ENCODE results near the gene IGF2BP2.
"Not testable (repeated sequence)": the region's sequence is repeated elsewhere in the genome, so short reads cannot be mapped to it uniquely, and the experiment has no call there.

IGF2BP2 gene

DNA sequence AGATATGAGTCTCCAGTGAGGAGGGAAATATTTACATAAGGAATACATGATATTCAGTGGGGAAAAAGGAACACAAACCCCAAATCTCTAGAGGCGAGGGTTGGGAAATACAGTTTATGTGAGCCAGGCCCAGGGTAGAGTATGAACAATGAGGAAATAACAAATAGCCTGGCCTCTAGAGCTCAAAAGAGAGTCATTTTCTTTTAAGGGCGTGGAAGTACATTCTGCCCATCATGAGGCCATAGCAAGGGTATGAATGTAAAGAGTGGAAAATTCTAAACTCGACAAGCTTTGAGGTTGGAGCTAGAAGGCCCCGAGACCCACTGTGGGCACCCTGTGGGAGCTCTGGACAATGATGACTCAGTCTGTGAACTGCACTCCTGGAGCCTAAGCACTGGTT lies 27.8 kb upstream of the IGF2BP2 start:
- Histone ChIP-seq H3K4me1 (ENCODE audit: control insufficient read depth, insufficient read depth, low read length) (no peaks in the 10 kb centered on the region), H3K4me3 (ENCODE audit: low read length) (no peak overlapping the region), H3K9ac (ENCODE audit: low read length) (no peak overlapping the region), H3K27me3 (ENCODE audit: control insufficient read depth, insufficient read depth, low read length) (no peaks in the 10 kb centered on the region), H3K36me3 (ENCODE audit: control insufficient read depth, insufficient read depth, low read length) (no peaks in the 10 kb centered on the region), H3K27ac (ENCODE audit: low read depth, low read length) (no peak overlapping the region)

DNA sequence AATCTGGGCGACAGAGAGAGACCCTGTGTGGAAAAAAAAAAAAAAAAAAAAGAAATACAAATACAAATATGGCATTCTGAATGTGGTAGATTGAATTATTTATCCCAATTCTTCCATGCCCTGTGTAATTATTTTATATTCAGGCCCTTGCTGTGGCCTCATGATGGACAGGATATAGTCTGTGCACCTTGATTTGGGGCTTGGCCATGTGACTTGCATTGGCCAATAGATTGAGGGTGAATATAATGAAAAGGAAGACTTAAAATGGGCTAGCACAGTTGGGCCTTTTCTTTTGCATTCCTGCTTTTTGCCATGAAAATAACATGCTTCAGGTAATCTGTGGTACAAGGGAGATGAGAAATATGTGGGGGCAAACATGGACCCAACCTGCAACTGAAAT lies 27.1 kb upstream of the IGF2BP2 start:
- Histone ChIP-seq H3K9ac (ENCODE audit: low read length) (no peak overlapping the region), H3K27ac (ENCODE audit: low read depth, low read length) (no peak overlapping the region), H3K4me3 (ENCODE audit: low read length) (no peak overlapping the region), H3K36me3 (ENCODE audit: control insufficient read depth, insufficient read depth, low read length) (no peaks in the 10 kb centered on the region), H3K27me3 (ENCODE audit: control insufficient read depth, insufficient read depth, low read length) (no peaks in the 10 kb centered on the region), H3K4me1 (ENCODE audit: control insufficient read depth, insufficient read depth, low read length) (no peaks in the 10 kb centered on the region)

DNA sequence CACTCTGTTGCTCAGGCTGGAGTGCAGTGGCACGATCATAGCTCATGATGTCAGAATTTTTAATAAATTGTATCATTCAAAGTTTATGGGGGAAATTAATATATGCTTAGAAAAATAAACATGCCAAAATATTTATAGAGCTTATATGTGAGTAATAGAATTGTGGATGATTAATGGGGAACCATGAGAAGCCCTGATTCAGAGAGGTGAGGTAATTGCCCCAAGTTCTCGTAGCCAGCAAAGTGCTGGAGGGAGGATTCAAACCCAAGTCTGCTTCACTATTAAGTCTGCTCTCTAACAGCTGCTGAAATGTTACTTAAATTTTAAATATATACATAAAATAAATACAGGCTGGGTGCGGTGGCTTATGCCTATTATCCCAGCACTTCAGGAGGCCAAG lies 26.2 kb upstream of the IGF2BP2 start:
- Histone ChIP-seq H3K27me3 (ENCODE audit: control insufficient read depth, insufficient read depth, low read length) (no peaks in the 10 kb centered on the region), H3K4me1 (ENCODE audit: control insufficient read depth, insufficient read depth, low read length) (no peaks in the 10 kb centered on the region), H3K36me3 (ENCODE audit: control insufficient read depth, insufficient read depth, low read length) (no peaks in the 10 kb centered on the region), H3K4me3 (ENCODE audit: low read length) (no peak overlapping the region), H3K9ac (ENCODE audit: low read length) (no peak overlapping the region), H3K27ac (ENCODE audit: low read depth, low read length) (no peak overlapping the region)

DNA sequence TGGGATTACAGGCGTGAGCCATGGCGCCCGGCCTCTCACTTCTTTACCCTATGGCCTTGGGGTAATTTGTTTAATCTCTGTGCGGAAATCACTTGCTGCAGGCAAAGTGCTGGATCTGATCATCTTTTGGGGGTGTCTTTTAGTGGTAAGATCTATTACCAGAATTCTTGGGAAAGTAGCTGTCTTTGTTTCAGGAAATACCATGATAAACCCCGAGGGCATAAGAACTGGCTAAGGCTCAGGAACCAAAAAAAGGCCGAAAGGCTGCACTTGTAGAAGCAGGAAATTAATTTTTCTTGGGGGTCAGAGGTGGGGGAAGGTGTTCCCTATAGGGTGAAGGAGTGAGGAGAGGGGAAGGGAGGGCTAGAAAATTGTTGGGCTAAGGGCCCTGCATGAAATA lies 22.7 kb upstream of the IGF2BP2 start:
- Histone ChIP-seq H3K36me3 (ENCODE audit: control insufficient read depth, insufficient read depth, low read length) (no peaks in the 10 kb centered on the region), H3K9ac (ENCODE audit: low read length) (no peak overlapping the region), H3K27me3 (ENCODE audit: control insufficient read depth, insufficient read depth, low read length) (no peaks in the 10 kb centered on the region), H3K4me3 (ENCODE audit: low read length) (no peak overlapping the region), H3K4me1 (ENCODE audit: control insufficient read depth, insufficient read depth, low read length) (no peaks in the 10 kb centered on the region), H3K27ac (ENCODE audit: low read depth, low read length) (no peak overlapping the region)

DNA sequence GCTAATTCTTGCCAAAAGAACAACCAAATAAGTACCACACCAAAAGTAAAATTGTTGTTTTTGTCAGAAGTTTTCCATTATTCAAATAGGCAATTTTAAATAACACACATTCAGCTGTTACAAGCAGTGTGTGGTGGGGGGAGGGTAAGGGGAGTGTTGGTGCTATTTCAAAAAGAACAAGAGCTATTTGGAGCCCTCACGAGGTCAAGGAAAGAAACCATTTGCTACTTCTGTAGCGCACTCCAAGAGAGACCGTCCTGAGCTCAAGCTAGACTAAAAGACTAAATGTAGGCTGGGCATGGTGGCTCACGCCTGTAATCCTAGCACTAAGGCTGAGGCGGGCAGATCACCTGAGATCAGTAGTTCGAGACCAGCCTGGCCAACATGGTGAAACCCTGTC lies 21.2 kb upstream of the IGF2BP2 start:
- Histone ChIP-seq H3K27me3 (ENCODE audit: control insufficient read depth, insufficient read depth, low read length) (no peaks in the 10 kb centered on the region), H3K36me3 (ENCODE audit: control insufficient read depth, insufficient read depth, low read length) (no peaks in the 10 kb centered on the region), H3K4me3 (ENCODE audit: low read length) (no peak overlapping the region)

DNA sequence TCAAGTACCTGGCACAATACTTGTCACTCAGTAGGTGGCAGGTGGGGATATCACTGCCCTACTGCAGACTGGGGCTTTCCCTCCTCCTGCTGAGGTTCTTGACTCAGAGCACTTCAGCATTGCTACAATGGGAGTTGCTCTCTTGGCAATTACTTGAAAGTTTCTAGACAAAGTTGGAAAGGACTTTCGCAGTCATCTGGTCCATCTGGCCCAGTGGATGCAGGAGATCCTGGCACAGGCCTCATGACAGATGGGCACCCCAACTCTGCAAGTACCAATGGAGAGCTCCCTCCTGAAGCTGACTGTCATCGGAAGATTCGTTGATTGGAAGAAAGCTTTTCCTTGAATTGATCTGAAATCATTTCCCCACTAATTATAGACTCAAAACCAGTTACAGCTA lies 19.2 kb upstream of the IGF2BP2 start:
- Histone ChIP-seq H3K36me3 (ENCODE audit: control insufficient read depth, insufficient read depth, low read length) (no peaks in the 10 kb centered on the region), H3K9ac (ENCODE audit: low read length) (no peak overlapping the region), H3K27ac (ENCODE audit: low read depth, low read length) (no peak overlapping the region), H3K4me1 (ENCODE audit: control insufficient read depth, insufficient read depth, low read length) (no peaks in the 10 kb centered on the region), H3K27me3 (ENCODE audit: control insufficient read depth, insufficient read depth, low read length) (no peaks in the 10 kb centered on the region), H3K4me3 (ENCODE audit: low read length) (no peak overlapping the region)

More for the DNA sequence above, 21.2 kb upstream of the IGF2BP2 start:
- Histone ChIP-seq H3K27ac (ENCODE audit: low read depth, low read length) (no peak overlapping the region), H3K4me1 (ENCODE audit: control insufficient read depth, insufficient read depth, low read length) (no peaks in the 10 kb centered on the region), H3K9ac (ENCODE audit: low read length) (no peak overlapping the region)

DNA sequence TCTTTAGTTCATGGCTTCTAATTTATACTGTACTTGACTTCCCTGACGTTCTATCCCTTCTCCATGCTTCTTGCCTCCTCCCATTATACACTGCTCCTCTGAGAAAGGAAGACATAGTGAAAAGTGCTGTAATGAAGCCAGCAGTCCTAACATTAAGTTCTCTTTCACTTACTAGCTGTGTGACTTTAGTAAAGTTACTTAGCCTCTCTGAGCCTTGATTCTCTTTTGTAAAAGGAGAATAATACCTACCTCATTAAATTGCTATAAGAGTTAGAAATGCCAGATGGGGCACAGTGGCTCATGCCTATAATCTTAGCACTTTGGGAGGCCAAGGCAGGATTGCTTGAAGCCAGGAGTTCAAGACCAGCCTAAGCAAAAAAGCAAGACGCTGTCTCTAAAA lies 18.8 kb upstream of the IGF2BP2 start:
- H3K4me3 ChIP-seq (ENCODE audit: low read length): no peak overlapping the region
- H3K9ac ChIP-seq (ENCODE audit: low read length): no peak overlapping the region
- no peaks in the 10 kb centered on the region for H3K4me1 ChIP-seq (ENCODE audit: control insufficient read depth, insufficient read depth, low read length)

DNA sequence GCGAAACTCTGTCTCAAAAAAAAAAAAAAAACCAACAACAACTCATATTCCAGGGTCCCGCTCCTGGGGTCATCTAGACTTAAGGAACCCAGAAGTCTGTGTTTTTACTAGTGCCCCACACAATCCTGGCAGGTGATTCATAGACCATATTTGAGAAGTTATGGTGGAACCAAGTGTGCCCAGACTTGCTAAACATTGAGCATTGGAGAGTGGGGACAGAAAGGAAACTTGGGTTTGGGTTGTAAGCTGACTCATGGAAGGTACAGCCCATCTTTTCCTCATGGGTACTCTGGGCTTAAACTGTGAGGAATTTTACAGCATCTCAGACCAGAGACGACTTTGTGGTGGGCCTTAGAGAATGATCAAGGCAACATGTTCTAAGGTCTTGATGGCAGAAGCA lies 18.3 kb upstream of the IGF2BP2 start:
- H3K4me1 ChIP-seq (ENCODE audit: control insufficient read depth, insufficient read depth, low read length): no peaks in the 10 kb centered on the region
- no peak overlapping the region for H3K27ac ChIP-seq (ENCODE audit: low read depth, low read length)
- no peak overlapping the region for H3K9ac ChIP-seq (ENCODE audit: low read length)

More for the DNA sequence above, 18.8 kb upstream of the IGF2BP2 start:
- Histone ChIP-seq H3K36me3 (ENCODE audit: control insufficient read depth, insufficient read depth, low read length) (no peaks in the 10 kb centered on the region), H3K27me3 (ENCODE audit: control insufficient read depth, insufficient read depth, low read length) (no peaks in the 10 kb centered on the region), H3K27ac (ENCODE audit: low read depth, low read length) (no peak overlapping the region)

DNA sequence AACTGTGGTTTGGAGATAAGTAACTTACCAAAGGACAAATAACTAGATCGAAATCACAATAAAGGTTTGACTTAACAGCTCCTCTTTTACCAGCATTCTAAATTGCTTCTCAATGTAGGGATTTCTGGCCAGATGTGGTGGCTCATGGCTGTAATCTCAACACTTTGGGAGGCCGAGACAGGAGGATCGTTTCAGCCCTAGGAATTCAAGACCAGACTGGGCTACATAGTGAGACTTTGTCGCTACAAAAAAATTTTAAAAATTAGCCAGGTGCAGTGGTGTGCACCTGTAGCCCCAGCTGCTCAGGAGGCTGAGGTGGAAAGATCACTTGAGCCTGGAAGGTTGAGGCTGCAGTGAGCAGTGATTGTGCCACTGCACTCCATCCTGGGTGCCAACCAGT lies 17.4 kb upstream of the IGF2BP2 start:
- Histone ChIP-seq H3K27me3 (ENCODE audit: control insufficient read depth, insufficient read depth, low read length) (no peaks in the 10 kb centered on the region), H3K4me1 (ENCODE audit: control insufficient read depth, insufficient read depth, low read length) (no peaks in the 10 kb centered on the region)

More for the DNA sequence above, 18.3 kb upstream of the IGF2BP2 start:
- H3K36me3 ChIP-seq (ENCODE audit: control insufficient read depth, insufficient read depth, low read length): no peaks in the 10 kb centered on the region
- no peak overlapping the region for H3K4me3 ChIP-seq (ENCODE audit: low read length)
- no peaks in the 10 kb centered on the region for H3K27me3 ChIP-seq (ENCODE audit: control insufficient read depth, insufficient read depth, low read length)

DNA sequence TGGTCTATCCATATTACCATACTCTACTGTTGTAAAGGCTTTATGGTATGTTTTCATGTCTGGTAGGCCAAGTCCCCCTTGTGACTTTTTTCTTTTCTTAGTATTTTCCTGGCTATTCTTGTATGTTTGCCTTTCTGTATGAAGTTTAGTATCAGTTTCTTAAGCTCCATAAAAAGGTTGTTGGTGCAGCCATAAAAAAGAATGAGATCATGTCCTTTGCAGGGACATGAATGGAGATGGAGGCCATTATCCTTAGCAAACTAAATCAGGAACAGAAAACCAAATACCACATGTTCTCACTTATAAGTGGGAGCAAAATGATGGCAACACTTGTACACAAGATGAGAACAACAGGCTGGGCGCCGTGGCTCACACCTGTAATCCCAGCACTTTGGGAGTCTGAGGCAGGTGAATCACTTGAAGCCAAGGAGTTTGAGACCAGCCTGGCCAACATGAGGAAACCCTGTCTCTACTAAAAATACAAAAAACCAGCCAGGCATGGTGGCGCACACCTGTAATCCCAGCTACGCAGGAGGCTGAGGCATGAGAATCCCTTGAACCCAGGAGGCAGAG lies 13.7 kb upstream of the IGF2BP2 start:
- not testable (repeated sequence) for H3K9ac ChIP-seq (ENCODE audit: low read length); H3K27ac ChIP-seq (ENCODE audit: low read depth, low read length); H3K36me3 ChIP-seq (ENCODE audit: control insufficient read depth, insufficient read depth, low read length); H3K4me1 ChIP-seq (ENCODE audit: control insufficient read depth, insufficient read depth, low read length); H3K4me3 ChIP-seq (ENCODE audit: low read length); H3K27me3 ChIP-seq (ENCODE audit: control insufficient read depth, insufficient read depth, low read length)

More for the DNA sequence above, 17.4 kb upstream of the IGF2BP2 start:
- H3K4me3 ChIP-seq (ENCODE audit: low read length): no peak overlapping the region
- H3K27ac ChIP-seq (ENCODE audit: low read depth, low read length): no peak overlapping the region
- no peaks in the 10 kb centered on the region for H3K36me3 ChIP-seq (ENCODE audit: control insufficient read depth, insufficient read depth, low read length)
- H3K9ac ChIP-seq (ENCODE audit: low read length): no peak overlapping the region

DNA sequence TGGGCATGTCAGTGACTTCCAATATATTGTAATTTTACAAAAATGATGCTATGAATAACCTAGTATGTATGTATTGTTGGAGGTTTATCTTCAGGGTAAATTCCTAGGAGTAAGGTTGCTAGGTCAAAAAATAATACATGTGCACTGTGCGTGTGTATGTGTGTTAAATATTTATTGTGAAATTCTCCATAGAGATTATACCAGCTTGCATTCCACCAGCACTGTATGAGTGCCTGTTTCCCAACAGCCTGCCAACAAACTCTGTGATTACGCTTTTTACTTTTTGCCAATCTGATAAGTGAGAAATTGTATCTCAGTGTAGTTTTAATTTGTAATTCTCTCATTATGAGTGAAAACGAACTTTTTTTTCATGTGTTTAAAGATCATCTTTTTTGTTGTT lies 12.6 kb upstream of the IGF2BP2 start:
- Histone ChIP-seq H3K4me1 (ENCODE audit: control insufficient read depth, insufficient read depth, low read length) (no peaks in the 10 kb centered on the region), H3K27me3 (ENCODE audit: control insufficient read depth, insufficient read depth, low read length) (no peaks in the 10 kb centered on the region), H3K9ac (ENCODE audit: low read length) (no peak overlapping the region)

DNA sequence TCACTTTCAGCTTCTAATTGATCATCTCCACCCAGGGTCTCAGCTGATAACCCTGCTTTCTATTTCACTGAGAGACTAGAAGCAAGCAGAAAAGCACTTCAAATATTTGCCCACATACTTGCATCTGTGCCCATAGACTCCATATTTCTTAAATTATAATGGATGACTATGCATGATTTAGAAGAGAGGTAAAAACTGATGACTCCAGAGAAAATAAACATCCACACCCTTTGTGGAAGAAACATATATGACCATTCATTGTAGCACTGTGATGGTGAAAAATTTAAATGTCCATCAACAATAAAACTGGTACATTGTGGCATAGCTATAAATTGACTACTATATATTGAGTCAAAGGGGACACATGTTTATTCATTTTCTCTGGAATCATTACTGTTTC lies 7.1 kb upstream of the IGF2BP2 start:
- Histone ChIP-seq H3K4me1 (ENCODE audit: control insufficient read depth, insufficient read depth, low read length) (no peaks in the 10 kb centered on the region), H3K27me3 (ENCODE audit: control insufficient read depth, insufficient read depth, low read length) (no peaks in the 10 kb centered on the region), H3K27ac (ENCODE audit: low read depth, low read length) (no peak overlapping the region), H3K36me3 (ENCODE audit: control insufficient read depth, insufficient read depth, low read length) (no peaks in the 10 kb centered on the region), H3K9ac (ENCODE audit: low read length) (no peak overlapping the region), H3K4me3 (ENCODE audit: low read length) (no peak overlapping the region)

More for the DNA sequence above, 12.6 kb upstream of the IGF2BP2 start:
- Histone ChIP-seq H3K27ac (ENCODE audit: low read depth, low read length) (no peak overlapping the region), H3K4me3 (ENCODE audit: low read length) (no peak overlapping the region), H3K36me3 (ENCODE audit: control insufficient read depth, insufficient read depth, low read length) (no peaks in the 10 kb centered on the region)

DNA sequence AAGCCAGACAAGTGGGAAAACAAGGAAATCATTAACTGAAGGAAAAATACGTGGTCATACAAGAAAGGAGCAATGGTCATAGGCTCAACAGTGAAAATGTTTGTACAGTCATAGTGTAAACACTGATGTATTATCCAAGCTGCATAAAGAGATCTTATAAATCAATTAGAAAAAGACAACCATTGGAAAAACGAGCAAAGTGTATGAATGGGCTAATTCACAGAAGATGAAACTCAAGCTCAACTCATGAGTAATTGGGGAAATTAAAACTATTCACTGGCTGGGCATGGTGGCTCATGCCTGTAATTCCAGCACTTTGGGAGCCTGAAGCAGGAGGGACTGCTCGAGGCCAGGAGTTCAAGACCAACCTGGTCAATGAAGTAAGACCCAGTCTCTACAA lies 6.4 kb upstream of the IGF2BP2 start:
- no peaks in the 10 kb centered on the region for H3K4me1 ChIP-seq (ENCODE audit: control insufficient read depth, insufficient read depth, low read length)
- H3K27me3 ChIP-seq (ENCODE audit: control insufficient read depth, insufficient read depth, low read length): peaks cover 4% of the 10 kb centered on the region
- H3K9ac ChIP-seq (ENCODE audit: low read length): no peak overlapping the region
- H3K27ac ChIP-seq (ENCODE audit: low read depth, low read length): no peak overlapping the region
- H3K36me3 ChIP-seq (ENCODE audit: control insufficient read depth, insufficient read depth, low read length): no peaks in the 10 kb centered on the region
- H3K4me3 ChIP-seq (ENCODE audit: low read length): no peak overlapping the region
